Mesangial cell (primary cell): Measurements from ENCODE around the gene BST2. TPM values are rescaled to one million over a fixed set of nuclear protein-coding genes. Genes with fewer than 3 reads are reported as not detected.

Experiments used
- total RNA-seq: library from RNA; depleted of rRNA; stranded (reverse); fragments of >200 nt; gene quantifications from 2 replicates; pipeline ENCODE4 v1.2.3, GENCODE V29; 2015

BST2 gene, protein sequence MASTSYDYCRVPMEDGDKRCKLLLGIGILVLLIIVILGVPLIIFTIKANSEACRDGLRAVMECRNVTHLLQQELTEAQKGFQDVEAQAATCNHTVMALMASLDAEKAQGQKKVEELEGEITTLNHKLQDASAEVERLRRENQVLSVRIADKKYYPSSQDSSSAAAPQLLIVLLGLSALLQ
- total RNA-seq: 12.2 and 95.2 TPM in 2 replicates

DNA sequence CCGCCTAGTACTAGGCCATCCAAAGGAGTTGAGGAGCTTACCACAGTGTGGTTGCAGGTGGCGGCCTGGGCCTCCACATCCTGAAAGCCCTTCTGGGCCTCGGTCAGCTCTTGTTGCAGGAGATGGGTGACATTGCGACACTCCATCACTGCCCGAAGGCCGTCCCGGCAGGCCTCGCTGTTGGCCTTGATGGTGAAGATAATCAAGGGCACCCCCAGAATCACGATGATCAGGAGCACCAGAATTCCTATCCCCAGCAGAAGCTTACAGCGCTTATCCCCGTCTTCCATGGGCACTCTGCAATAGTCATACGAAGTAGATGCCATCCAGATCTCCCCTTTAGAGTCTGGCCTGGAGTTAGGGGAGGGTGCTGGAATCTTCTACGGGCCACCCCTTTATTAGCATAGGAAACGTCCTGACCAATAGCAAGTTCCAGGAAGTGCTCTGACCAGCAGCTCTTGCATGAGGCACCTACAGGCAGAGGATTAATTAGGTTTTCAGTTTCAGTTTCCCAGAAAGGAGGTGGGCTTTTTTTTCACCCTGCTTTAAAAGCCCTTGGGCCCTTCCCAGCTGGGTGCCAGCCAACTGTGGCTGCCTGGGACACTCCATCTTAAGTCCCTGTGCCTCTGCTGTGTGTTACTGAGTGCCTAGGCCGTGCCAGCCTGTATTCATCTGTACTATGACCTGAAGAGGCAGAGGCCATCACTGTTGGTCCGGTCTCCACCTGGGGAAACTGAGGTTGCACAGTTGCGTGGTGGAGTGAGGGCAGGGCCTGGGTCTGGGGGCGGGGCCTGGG is at the start of gene BST2:
Gene BST2 (minus strand): TSS at position 381 of the 796 bp plus-strand sequence. CDS start 55 bp downstream, at position 326.

DNA sequence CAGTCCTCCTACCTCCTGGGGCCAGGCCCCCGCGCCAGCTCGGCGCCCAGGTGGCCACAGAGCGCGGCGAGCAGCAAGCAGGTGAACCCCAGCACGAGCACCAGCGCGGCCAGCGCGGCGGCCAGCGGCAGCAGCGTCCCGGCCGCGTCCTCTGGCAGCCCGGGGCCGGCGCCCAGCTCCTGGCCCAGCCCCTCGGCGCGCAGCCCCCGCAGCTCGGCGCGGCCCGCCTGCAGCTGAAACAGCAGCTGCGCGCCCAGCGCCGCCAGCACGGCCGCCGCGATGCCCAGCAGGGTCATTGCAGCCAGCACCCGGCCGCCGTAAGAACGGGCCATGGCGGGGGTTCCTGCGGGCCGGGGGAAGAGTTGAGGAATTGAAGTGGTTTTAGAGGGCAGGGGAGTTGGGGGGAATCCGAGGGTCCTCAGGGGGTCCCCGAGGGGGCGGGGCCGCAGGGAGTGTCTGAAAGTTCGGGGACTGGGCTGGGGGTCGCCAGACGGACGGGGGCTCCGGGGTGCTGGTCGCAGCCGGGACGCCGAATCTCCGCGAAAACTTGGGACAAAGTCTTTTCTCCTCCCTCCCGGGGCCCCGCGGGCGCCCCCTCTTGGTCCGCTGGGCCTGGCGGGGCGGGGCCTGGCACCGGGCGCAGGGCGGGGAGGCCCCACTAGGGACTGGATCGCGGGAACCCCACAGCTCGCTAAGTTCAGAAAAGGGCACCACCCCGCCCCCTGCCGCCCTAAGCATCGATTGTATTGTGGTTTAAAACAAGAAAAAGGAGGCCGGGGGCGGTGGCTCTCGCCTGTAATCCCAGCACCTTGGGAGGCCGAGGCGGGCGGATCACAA is 42.9 kb upstream of the BST2 start, which contains the start of gene TMEM221:
Gene TMEM221 (minus strand): TSS at position 538 of the 837 bp plus-strand sequence. CDS start 206 bp downstream, at position 332.

DNA sequence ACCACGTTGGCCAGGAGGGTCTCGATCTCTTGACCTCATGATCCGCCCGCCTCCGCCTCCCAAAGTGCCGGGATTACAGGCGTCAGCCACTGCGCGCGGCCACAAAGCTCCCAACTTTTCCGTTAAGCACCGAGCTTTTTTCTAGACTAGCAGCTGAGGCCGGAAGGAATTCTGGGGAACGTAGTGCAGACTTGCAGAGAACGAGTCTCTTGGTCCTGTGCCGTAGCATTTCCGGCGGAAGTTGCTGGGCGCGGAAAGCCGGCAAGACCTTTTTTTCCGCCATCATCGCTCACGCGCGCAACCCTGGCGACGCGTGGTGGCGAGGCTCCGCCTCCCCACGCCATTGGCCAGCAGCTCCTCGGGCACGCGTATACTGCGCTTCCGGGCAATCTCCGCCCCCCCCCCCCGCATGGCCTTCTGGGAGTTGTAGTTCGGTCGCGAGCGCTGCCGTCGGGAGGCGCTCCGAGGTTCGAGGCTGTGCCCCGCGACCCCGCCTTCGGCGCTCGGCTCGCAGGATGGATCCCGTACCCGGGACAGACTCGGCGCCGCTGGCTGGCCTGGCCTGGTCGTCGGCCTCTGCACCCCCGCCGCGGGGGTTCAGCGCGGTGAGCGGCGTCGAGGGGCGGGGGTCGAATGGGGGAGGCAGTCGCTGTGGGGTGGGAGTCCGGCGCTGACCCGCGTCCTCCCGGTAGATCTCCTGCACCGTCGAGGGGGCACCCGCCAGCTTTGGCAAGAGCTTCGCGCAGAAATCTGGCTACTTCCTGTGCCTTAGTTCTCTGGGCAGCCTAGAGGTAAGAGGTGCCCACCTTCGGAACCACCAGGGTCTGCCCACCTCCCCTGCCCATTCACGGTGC is 14.4 kb upstream of the BST2 start, which contains the start of gene MVB12A:
Gene MVB12A (plus strand): TSS at position 427 of the 854 bp plus-strand sequence. CDS start 89 bp downstream, at position 516.

DNA sequence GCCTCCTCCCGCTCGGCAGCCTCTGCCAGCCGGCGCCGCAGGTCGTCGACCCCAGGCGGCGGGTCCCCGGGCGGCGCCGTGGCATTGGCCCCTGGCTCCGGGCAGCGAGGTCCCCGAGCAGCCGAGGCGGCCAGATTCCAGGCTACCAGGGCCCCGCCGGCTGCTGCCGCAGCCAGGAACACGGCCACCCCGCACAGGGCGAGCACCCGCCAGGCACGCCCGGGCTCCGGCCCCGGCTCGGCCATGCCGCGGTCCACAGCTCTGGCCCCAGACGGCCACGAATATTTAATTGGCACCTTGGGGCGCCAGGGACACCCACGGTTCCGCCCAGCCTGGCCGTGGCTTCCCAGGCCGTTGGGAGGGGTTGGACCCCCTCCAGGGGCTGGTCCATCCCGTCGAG is 11.5 kb downstream of the BST2 start, which contains the start of gene CCDC194:
Gene CCDC194 (minus strand): TSS at position 283 of the 400 bp plus-strand sequence. CDS start 38 bp downstream, at position 245.

DNA sequence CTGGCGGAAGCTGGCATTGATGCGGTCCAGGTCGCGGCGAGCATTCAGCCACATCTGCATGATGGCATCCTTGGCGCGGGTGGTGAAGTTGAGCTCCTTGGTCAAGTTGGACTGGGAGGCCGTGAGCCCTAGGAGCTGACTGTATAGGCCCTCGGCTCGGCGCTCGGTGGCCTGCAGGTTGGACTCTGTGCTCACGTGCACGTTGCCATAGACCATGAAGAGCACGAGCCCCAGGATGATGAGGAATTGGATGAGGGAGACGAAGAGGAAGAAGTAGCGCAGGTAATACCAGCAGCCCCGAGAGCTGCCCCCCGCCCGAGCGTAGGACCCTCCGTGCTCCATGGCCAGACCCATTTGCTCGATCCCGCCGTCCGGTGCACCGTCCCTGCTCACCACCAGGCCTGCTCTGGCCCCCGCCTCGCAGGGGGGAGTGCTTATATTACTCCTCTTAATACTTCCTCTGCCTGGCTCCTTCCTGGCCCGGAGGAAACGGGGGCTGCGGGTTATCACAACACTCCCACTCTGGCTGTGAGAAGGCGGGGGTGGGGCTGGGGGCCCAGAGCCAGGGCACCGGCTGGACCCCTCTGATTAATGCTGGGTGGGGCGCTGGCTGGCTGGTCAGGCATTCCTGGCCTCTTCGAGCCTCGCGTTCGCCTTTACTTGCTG is 28.4 kb downstream of the BST2 start, which contains the start of gene PLVAP:
Gene PLVAP (minus strand): TSS at position 408 of the 666 bp plus-strand sequence. CDS start 54 bp downstream, at position 354.

Other genes starting within 250 kb of the BST2 start
- gene USE1, start 190.3 kb downstream of the BST2 start, total RNA-seq: 18.6 and 27.1 TPM in 2 replicates
- 6.7 and 19.1 TPM in 2 replicates for gene OCEL1, start 179.4 kb downstream of the BST2 start, total RNA-seq
- gene NR2F6, start 159.7 kb downstream of the BST2 start, total RNA-seq: 90.0 and 128 TPM in 2 replicates
- gene USHBP1, start 140.9 kb downstream of the BST2 start, total RNA-seq: not detected in 2 replicates
- 119 and 151 TPM in 2 replicates for gene BABAM1, start 138.2 kb downstream of the BST2 start, total RNA-seq
- 0.76 and 2.4 TPM in 2 replicates for gene ANKLE1, start 123.7 kb downstream of the BST2 start, total RNA-seq
- gene ABHD8, start 102.2 kb downstream of the BST2 start, total RNA-seq: 14.8 and 26.2 TPM in 2 replicates
- 101 and 116 TPM in 2 replicates for gene MRPL34, start 99.8 kb downstream of the BST2 start, total RNA-seq
- 21.2 and 45.5 TPM in 2 replicates for gene DDA1, start 96.1 kb downstream of the BST2 start, total RNA-seq
- gene ANO8, start 70.8 kb downstream of the BST2 start, total RNA-seq: 4.1 and 15.8 TPM in 2 replicates
- gene GTPBP3, start 68.1 kb downstream of the BST2 start, total RNA-seq: 16.9 and 18.5 TPM in 2 replicates
- gene PLVAP, start 28.3 kb downstream of the BST2 start, total RNA-seq: 1.6 and 2.0 TPM in 2 replicates
- 0.13 TPM in 1 of 2 replicates, not detected in the other for gene CCDC194, start 11.4 kb downstream of the BST2 start, total RNA-seq
- 116 and 131 TPM in 2 replicates for gene MVB12A, start 14.4 kb upstream of the BST2 start, total RNA-seq
- 0.13 TPM in 1 of 2 replicates, not detected in the other for gene TMEM221, start 43.0 kb upstream of the BST2 start, total RNA-seq
- gene NXNL1, start 55.3 kb upstream of the BST2 start, total RNA-seq: not detected in 2 replicates
- 5.9 and 21.2 TPM in 2 replicates for gene SLC27A1, start 64.9 kb upstream of the BST2 start, total RNA-seq
- 127 and 186 TPM in 2 replicates for gene PGLS, start 106.0 kb upstream of the BST2 start, total RNA-seq
- gene COLGALT1, start 150.0 kb upstream of the BST2 start, total RNA-seq: 138 and 180 TPM in 2 replicates